ENCODE results near the gene P2RY8.
"Not testable (repeated sequence)": the region's sequence is repeated elsewhere in the genome, so short reads cannot be mapped to it uniquely, and the experiment has no call there.

P2RY8 gene

DNA sequence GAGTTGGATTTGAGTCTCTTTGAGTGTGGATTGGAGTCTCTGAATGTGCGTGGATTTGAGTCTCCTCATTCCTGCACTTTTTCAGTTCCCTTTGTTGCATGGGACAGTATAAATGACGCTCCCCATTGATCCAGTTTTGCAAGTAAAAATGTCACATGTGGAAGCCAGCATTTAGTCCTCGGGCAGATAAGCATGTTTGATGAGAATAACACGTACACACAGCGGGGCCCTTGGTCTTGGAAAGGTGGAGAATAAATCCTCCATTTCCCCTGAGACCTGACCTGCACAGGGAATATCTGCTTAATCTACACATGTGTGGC lies 8.1 kb downstream of the P2RY8 start:
- DNase-seq (ENCODE audit: extremely low read depth, low read depth) = no peak
- TF ChIP-seq, protein P1, sequence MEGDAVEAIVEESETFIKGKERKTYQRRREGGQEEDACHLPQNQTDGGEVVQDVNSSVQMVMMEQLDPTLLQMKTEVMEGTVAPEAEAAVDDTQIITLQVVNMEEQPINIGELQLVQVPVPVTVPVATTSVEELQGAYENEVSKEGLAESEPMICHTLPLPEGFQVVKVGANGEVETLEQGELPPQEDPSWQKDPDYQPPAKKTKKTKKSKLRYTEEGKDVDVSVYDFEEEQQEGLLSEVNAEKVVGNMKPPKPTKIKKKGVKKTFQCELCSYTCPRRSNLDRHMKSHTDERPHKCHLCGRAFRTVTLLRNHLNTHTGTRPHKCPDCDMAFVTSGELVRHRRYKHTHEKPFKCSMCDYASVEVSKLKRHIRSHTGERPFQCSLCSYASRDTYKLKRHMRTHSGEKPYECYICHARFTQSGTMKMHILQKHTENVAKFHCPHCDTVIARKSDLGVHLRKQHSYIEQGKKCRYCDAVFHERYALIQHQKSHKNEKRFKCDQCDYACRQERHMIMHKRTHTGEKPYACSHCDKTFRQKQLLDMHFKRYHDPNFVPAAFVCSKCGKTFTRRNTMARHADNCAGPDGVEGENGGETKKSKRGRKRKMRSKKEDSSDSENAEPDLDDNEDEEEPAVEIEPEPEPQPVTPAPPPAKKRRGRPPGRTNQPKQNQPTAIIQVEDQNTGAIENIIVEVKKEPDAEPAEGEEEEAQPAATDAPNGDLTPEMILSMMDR (IDR thresholded peaks at IDR 0.05; ENCODE audit: low read depth, low read length) = no peak

DNA sequence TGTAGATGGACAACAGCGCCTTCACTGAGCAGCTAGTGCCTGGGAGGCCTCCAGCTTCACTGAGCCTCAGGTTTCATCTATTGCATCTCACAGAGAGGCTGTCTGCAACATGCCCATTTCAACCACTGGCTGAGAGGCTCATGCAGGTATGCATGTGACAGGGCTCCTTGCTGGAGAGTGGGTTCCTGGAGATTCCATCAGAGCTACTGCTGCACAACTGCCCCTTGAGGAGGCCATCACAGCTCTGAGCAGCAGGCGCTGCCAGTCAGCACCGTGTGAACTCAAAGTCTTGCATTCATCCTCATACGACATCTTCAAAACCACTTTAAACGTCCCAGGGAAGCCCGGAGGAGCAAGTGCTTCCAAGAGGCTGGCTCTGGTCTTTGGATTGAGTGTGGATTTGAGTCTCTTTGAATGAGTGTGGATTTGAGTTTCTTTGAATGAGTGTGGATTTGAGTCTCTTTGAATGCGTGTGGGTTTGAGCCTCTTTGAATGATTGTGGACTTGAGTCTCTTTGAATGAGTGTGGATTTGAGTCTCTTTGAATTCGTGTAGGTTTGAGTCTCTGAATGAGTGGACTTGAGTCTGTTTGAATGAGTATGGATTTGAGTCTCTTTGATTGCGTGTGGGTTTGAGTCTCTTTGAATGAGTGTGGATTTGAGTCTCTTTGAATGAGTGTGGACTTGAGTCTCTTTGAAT lies 8.7 kb downstream of the P2RY8 start:
- TF ChIP-seq, protein P1 (IDR thresholded peaks at IDR 0.05; ENCODE audit: low read depth, low read length) = no peak
- DNase-seq (ENCODE audit: extremely low read depth, low read depth) = no peak

DNA sequence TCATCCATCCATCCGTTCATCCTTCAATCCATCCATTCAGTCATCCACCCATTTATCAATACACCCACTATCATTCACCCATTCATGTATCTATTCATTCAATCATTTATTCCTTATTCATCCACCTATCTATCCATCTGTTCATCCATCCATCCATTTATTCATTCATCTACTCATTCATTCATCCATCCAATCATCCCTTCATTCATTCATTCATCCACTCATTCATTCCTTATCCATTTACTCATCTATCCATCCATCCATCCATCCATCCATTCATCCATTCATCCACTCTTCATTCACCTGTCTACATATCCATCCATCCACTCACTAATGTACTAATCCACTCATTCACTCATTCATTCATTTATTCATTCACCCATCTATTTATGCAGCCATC lies 9.5 kb downstream of the P2RY8 start:
- TF ChIP-seq, protein P1 (IDR thresholded peaks at IDR 0.05; ENCODE audit: low read depth, low read length) = no peak
- DNase-seq (ENCODE audit: extremely low read depth, low read depth) = no peak

DNA sequence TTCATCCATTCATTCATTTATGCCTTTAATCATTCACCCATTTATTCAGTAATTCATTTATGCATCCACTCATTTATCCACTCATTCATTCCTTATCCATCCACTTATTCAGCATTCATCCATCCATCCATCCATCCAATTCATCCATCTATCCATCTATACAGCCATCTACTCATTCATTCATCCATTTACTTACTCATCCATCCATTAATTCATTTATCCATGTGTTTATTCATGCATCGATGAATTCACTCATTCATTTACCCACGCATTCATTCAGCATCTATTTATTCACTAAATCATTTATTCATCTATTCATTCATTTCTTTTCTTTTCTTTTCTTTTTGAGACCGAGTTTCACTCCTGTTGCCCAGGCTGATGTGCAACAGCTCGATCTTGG lies 10.4 kb downstream of the P2RY8 start:
- no peak for DNase-seq (ENCODE audit: extremely low read depth, low read depth)
- TF ChIP-seq, protein P1 (IDR thresholded peaks at IDR 0.05; ENCODE audit: low read depth, low read length) = no peak

DNA sequence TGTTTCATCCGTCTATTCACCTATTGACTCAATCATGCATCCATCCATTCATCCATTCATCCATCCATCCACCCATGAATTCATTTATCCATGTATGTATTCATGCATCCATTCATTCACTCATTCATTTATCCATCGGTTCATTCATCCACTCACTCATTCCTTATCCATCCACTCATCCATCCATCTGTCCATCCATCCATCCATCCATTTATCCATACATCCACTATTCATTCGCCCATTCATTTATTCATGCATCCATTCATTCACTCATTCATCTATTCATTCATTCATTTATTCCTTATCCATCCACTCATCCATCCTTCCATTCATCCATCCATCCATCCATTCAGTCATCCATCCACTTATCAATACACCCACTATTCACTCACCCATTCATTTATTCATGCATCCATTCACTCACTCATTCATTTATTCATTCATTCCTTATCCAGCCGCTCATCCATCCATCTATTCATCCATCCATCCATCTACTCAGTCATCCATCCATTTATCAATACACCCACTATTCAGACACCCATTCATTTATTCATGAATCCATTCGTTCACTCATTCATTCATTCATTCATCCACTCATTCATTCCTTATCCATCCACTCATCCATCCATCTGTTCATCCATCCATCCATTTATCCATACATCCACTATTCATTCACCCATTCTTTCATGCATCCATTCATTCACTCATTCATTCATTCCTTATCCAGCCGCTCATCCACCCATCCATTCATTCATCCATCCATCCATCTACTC lies 11.2 kb downstream of the P2RY8 start:
- TF ChIP-seq, protein P1 (IDR thresholded peaks at IDR 0.05; ENCODE audit: low read depth, low read length) = no peak
- DNase-seq (ENCODE audit: extremely low read depth, low read depth) = no peak

DNA sequence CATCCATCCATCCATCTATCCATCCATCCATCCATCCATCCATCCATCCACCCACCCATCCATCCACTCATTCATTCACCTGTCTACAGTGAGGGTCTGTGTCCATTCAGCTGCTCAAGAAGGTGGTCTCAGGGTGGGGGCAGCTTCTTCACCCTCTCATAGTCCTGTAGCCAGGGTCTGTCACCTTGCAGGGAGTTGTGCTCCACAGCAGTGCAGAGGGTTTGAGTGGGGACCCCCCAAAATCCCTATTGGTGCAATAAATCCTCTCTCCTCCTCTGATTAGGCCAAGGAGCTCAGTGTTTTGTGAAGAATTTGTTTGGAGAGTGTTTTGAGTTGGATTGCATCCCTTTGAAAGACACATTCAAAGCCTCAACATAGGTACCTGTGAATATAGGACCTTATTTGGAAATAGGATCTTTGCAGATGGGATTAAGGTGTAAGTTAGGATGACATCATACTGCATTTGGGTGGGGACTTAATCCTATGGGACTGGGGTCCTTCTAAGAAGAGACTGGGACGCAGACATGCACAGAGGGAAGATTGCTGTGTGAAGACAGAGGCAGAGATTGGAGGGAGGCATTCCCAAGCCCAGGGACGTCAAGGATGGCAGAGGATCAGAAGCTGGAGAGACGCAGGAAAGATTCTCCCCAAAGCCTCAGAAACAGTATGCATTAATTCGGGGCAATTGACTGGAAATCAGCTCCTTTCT lies 12.0 kb downstream of the P2RY8 start:
- no peak for DNase-seq (ENCODE audit: extremely low read depth, low read depth)
- TF ChIP-seq, protein P1 (IDR thresholded peaks at IDR 0.05; ENCODE audit: low read depth, low read length) = no peak

DNA sequence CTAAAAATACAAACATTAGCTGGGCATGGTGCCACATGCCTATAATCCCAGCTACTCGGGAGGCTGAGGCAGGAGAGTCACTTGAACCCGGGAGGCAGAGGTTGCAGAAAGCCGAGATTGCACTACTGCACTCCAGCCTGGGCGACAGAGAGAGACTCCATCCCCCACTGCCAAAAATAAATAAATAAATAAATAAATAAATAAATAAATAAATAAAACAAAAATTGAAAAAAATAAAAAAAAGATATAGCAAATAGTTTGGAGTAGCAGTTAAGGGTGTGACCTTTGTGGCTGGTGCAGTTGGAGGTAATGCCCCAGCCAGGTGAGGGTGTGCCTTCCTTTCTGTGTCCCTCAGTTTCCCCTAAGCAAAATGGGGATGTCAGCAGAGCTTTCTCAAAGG lies 14.1 kb downstream of the P2RY8 start:
- not testable (repeated sequence) for DNase-seq (ENCODE audit: extremely low read depth, low read depth)
